GM23248 (cell line): Measurements from ENCODE around the gene ARHGEF10L. TPM values are rescaled to one million over a fixed set of nuclear protein-coding genes. Genes with fewer than 3 reads are reported as not detected.

ENCODE experiments used
- DNase-seq: peaks from one replicate; pipeline ENCODE4 v3.0.0-alpha.2; 2015
- H2AFZ ChIP-seq: fragments of 200-600 bp; sonication (generic); 2 replicates; pipeline ENCODE4 v1.6.1; 2016; ENCODE audit warnings: antibody characterized with exemption
- H3F3A ChIP-seq: fragments of 200-600 bp; sonication (generic); 2 replicates; pipeline ENCODE4 v1.6.1; 2016; ENCODE audit warnings: mild to moderate bottlenecking, antibody characterized with exemption, mixed run types; ENCODE audit not compliant: insufficient read depth
- H3K27ac ChIP-seq: fragments of 200-600 bp; sonication (generic); 2 replicates; pipeline ENCODE4 v1.5.1; 2016; ENCODE audit warnings: mild to moderate bottlenecking
- H3K27me3 ChIP-seq: fragments of 200-600 bp; sonication (generic); replicated peaks from 2 replicates; pipeline ENCODE4 v1.6.1; 2016; ENCODE audit warnings: mild to moderate bottlenecking; ENCODE audit not compliant: insufficient read depth
- H3K36me3 ChIP-seq: fragments of 200-600 bp; sonication (generic); 2 replicates; pipeline ENCODE4 v1.6.1; 2016; ENCODE audit warnings: low read depth, mild to moderate bottlenecking
- H3K4me1 ChIP-seq: fragments of 200-600 bp; sonication (generic); 2 replicates; pipeline ENCODE4 v1.6.1; 2016; ENCODE audit warnings: mild to moderate bottlenecking; ENCODE audit not compliant: insufficient read depth
- H3K4me2 ChIP-seq: fragments of 200-600 bp; sonication (generic); one replicate; pipeline ENCODE4 v1.6.1; 2016; ENCODE audit warnings: mild to moderate bottlenecking; ENCODE audit not compliant: unreplicated experiment
- H3K4me3 ChIP-seq: fragments of 200-600 bp; sonication (generic); 2 replicates; pipeline ENCODE4 v1.5.1; 2016; ENCODE audit warnings: mild to moderate bottlenecking
- H3K79me2 ChIP-seq: fragments of 200-600 bp; sonication (generic); 2 replicates; pipeline ENCODE4 v1.6.1; 2016; ENCODE audit warnings: mild to moderate bottlenecking; ENCODE audit not compliant: insufficient read depth
- H3K9ac ChIP-seq: fragments of 200-600 bp; sonication (generic); 2 replicates; pipeline ENCODE4 v1.6.1; 2016; ENCODE audit warnings: mild to moderate bottlenecking
- H3K9me2 ChIP-seq: fragments of 200-600 bp; sonication (generic); 2 replicates; pipeline ENCODE4 v1.6.1; 2016; ENCODE audit warnings: mixed run types, mild to moderate bottlenecking, moderate library complexity; ENCODE audit not compliant: insufficient read depth
- H3K9me3 ChIP-seq: fragments of 200-600 bp; sonication (generic); one replicate; pipeline ENCODE4 v1.6.1; 2017; ENCODE audit warnings: low read depth
- H4K20me1 ChIP-seq: fragments of 200-600 bp; sonication (generic); 2 replicates; pipeline ENCODE4 v1.6.0; 2016; ENCODE audit not compliant: insufficient read depth
- EZH2 ChIP-seq: fragments of 200-600 bp; sonication (generic); IDR thresholded peaks from 2 replicates; pipeline ENCODE4 v1.6.1; 2018; ENCODE audit warnings: antibody characterized with exemption, mild to moderate bottlenecking; ENCODE audit not compliant: insufficient read depth, poor library complexity, severe bottlenecking
- EZH2phosphoT487 ChIP-seq: fragments of 200-600 bp; sonication (generic); IDR thresholded peaks from 2 replicates; pipeline ENCODE4 v1.6.1; 2018; ENCODE audit warnings: antibody characterized with exemption, moderate library complexity, mild to moderate bottlenecking, low read depth; ENCODE audit not compliant: insufficient read depth
- whole genome bisulfite sequencing, 2 experiments: methylation state at CpG; one replicate each; pipeline ENCODE4 v1.1.6; 2015 to 2017; ENCODE audit warnings: low lambda C conversion rate in 2 of 2, low coverage in 1 of 2; ENCODE audit errors: missing lambda C conversion rate in 2 of 2; 5-methylcytosine and 5-hydroxymethylcytosine counted together
- in situ Hi-C: fragments of 300-500 bp; cut with MboI; formaldehyde crosslinking; loops from 2 replicates; pipeline ENCODE4 v1.15.0; 2020
- polyA plus RNA-seq: library from polyadenylated mRNA; unstranded; fragments of >200 nt; fragmentation: Nextera tagmentation; extraction: Ambion mirVana; gene quantifications from 2 replicates; pipeline ENCODE4 v1.2.1, GENCODE V29; 2016
- total RNA-seq: library from RNA; depleted of rRNA; stranded (reverse); fragments of >200 nt; shearing (Covaris generic); gene quantifications from 2 replicates; pipeline ENCODE4 v1.2.3, GENCODE V29; 2014

Gene ARHGEF10L
- total and polyA plus RNA-seq, 2 experiments from 2014 or later, result 6.0 to 19.3 TPM

DNA sequence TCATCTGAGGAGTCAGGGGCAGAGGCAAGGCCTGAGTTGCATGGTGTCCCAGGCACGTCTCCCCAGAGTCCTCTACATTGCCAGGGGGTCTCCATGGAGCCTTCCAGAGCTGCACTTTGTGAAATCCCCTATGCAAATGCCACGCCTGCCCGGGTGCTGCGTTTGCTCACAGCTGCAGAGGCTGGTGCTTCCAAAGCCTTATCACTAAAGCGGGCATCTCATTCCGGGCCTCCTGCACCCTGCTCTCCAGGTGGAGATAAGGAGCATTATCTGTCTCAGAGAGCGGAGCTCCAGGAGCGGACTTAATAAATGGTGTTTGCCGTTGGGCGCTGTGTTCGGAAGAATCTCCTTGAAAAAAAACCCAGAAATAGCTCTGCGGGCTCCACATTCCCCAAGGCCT, 189.8 kb downstream of the ARHGEF10L start:
- TF ChIP-seq EZH2 (no peak), EZH2phosphoT487 (no peak)
- Histone ChIP-seq H4K20me1 (no peaks in the 10 kb centered on the region), H3K4me2 (no peak overlapping the region), H3K9me3 (no peaks in the 10 kb centered on the region), H3K36me3 (no peaks in the 10 kb centered on the region), H3F3A (0 out of 2 replicates have a peak, but pooled peaks cover 4% of the 10 kb centered on the region), H3K4me1 (peaks cover 6% of the 10 kb centered on the region; the same call in 1 of the 2 replicates), H3K9ac (no peak overlapping the region), H3K79me2 (no peaks in the 10 kb centered on the region), H3K27ac (no peak overlapping the region), H3K9me2 (no peaks in the 10 kb centered on the region), H2AFZ (no peak overlapping the region), H3K27me3 (no peaks in the 10 kb centered on the region), H3K4me3 (no peak overlapping the region)
- 85 to 87% methylated on average over 12 of the region's 12 CpGs for WGBS, 2 experiments
- in situ Hi-C loops, result no loop called here
- no peak for DNase-seq

DNA sequence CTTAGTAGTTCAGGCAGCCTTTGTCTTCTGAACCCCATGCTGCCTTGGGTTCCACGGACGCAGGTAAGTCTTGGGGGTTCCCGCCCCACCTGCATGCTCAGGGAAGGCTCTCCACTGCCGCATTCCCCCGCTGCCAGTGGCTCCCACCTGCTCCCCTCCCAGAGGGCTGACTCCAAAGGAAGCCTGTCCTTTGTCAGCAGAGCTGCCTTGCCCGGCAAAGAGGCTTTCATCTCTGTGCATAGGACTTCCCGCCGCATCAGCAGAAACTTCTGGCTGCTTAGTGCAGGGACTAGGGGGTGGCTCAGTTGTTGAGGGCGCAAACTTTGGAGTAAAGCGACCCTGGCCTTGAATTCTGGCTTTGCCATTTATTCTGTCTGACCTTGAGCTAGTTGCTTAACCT, 190.4 kb downstream of the ARHGEF10L start:
- Histone ChIP-seq H3K79me2 (no peaks in the 10 kb centered on the region), H3K27me3 (no peaks in the 10 kb centered on the region), H3K36me3 (no peaks in the 10 kb centered on the region), H3F3A (0 out of 2 replicates have a peak, but pooled peaks cover 4% of the 10 kb centered on the region), H3K27ac (no peak overlapping the region), H3K4me1 (peaks cover 6% of the 10 kb centered on the region; the same call in 1 of the 2 replicates), H4K20me1 (no peaks in the 10 kb centered on the region), H2AFZ (no peak overlapping the region), H3K9me3 (no peaks in the 10 kb centered on the region), H3K4me3 (no peak overlapping the region), H3K9me2 (no peaks in the 10 kb centered on the region), H3K9ac (no peak overlapping the region), H3K4me2 (no peak overlapping the region)
- in situ Hi-C loops, result no loop called here
- DNase-seq, result no peak
- 52 to 62% methylated on average over 10 of the region's 10 CpGs for WGBS, 2 experiments
- no peak for TF ChIP-seq EZH2phosphoT487
- no peak for TF ChIP-seq EZH2

DNA sequence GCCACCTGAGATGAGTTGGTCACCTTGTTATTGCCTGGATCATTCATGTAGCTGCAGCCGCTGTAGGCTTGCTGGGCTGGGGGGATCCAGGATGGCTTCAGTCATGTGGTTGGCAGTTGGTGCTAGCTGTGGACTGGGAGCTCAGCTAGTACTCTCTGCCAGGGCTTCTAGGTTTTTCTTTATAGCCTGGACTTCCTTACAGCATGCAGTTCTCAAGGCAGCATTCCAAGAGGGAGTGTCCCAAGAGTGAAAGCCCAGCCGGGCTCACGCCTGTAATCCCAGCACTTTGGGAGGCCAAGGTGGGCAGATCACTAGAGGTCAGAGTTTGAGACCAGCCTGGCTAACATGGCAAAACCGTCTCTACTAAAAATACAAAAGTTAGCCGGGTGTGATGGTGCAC, 192.0 kb downstream of the ARHGEF10L start:
- Histone ChIP-seq H3K27me3 (no peaks in the 10 kb centered on the region), H3K9ac (no peak overlapping the region), H3K27ac (no peak overlapping the region), H3K79me2 (no peaks in the 10 kb centered on the region), H3K36me3 (no peaks in the 10 kb centered on the region), H4K20me1 (no peaks in the 10 kb centered on the region), H3K9me3 (no peaks in the 10 kb centered on the region), H3K4me1 (peaks cover 6% of the 10 kb centered on the region; the same call in 1 of the 2 replicates), H3K4me2 (no peak overlapping the region), H3K4me3 (no peak overlapping the region), H3K9me2 (no peaks in the 10 kb centered on the region), H2AFZ (no peak overlapping the region), H3F3A (0 out of 2 replicates have a peak, but pooled peaks cover 4% of the 10 kb centered on the region)
- 57 to 62% methylated on average over 5 of the region's 5 CpGs for WGBS, 2 experiments
- TF ChIP-seq EZH2 (no peak), EZH2phosphoT487 (no peak)
- in situ Hi-C loops, result no loop called here
- DNase-seq, result no peak

DNA sequence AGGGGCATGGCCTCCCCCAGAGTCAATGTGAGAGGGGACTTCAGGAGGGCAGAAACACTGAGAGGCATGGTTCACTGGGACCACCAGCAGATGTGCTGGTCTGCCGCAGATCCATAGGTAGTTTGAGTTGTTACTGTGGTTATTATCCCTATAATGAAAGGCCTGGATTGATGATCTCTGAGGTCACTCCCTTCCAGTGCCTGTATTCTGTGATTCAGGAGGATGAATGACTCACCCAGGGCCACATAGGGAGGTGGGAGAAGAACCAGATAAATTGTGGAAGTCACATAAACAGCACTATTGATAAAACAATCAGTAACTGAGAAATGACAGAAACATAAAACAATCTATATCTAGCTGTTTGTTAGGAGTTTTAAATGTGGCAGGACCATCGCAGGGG, 193.0 kb downstream of the ARHGEF10L start:
- TF ChIP-seq EZH2 (no peak), EZH2phosphoT487 (no peak)
- Histone ChIP-seq H3F3A (0 out of 2 replicates have a peak, but pooled peaks cover 4% of the 10 kb centered on the region), H3K4me1 (peaks cover 6% of the 10 kb centered on the region; the same call in 1 of the 2 replicates), H3K4me3 (no peak overlapping the region), H4K20me1 (no peaks in the 10 kb centered on the region), H3K4me2 (peak overlapping the region; percentile 7), H3K27me3 (no peaks in the 10 kb centered on the region), H3K9ac (no peak overlapping the region), H3K9me2 (no peaks in the 10 kb centered on the region), H3K27ac (no peak overlapping the region), H3K79me2 (no peaks in the 10 kb centered on the region), H2AFZ (no peak overlapping the region), H3K9me3 (no peaks in the 10 kb centered on the region), H3K36me3 (no peaks in the 10 kb centered on the region)
- WGBS, 2 experiments, result 60 to 68% methylated on average over 2 of the region's 2 CpGs
- DNase-seq, result peak; percentile 87
- in situ Hi-C loops, result no loop called here

DNA sequence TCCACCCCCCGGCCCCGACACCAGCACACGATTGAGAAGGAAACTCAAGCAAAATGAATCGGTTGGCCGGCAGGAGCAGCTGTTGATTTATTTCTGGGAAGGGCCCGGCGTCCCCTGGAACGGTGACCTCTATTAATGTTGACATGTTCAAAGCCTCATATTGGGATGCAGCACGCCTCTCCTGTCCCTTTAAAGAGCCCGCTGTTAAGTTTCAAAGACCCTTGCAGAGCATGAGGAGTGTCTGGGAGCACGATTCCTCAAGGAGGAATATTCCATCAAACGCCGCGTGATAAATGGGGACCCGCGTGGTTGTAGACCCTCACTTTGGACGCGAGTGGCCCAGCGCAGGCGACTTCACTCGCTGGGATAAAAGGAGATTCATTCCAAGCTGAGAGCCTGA, 194.2 kb downstream of the ARHGEF10L start:
- TF ChIP-seq EZH2 (no peak), EZH2phosphoT487 (no peak)
- no peak overlapping the region for H2AFZ ChIP-seq
- no peaks in the 10 kb centered on the region for H3K79me2 ChIP-seq
- H3K27me3 ChIP-seq, result no peaks in the 10 kb centered on the region
- H3K9ac ChIP-seq, result no peak overlapping the region
- in situ Hi-C loops, result no loop called here
- DNase-seq, result no peak
- no peaks in the 10 kb centered on the region for H4K20me1 ChIP-seq
- WGBS, 2 experiments, result 71 to 75% methylated on average over 21 of the region's 21 CpGs
- no peaks in the 10 kb centered on the region for H3K9me3 ChIP-seq
- H3K36me3 ChIP-seq, result no peaks in the 10 kb centered on the region
- no peaks in the 10 kb centered on the region for H3K9me2 ChIP-seq
- no peak overlapping the region for H3K4me3 ChIP-seq
- H3K4me2 ChIP-seq, result no peak overlapping the region
- H3F3A ChIP-seq, result 0 out of 2 replicates have a peak, but pooled peaks cover 4% of the 10 kb centered on the region
- peaks cover 6% of the 10 kb centered on the region; the same call in 1 of the 2 replicates for H3K4me1 ChIP-seq
- no peak overlapping the region for H3K27ac ChIP-seq
